Adrenal gland (tissue), 12 donors: Measurements from ENCODE around the gene CXCR6. TPM values are rescaled to one million over a fixed set of nuclear protein-coding genes. Genes with fewer than 3 reads are reported as not detected.

Experiments used
- DNase-seq, 7 donors: peaks; one replicate each; pipeline ENCODE4 v3.0.0-alpha.2; 2019 to 2020
- H3K27ac ChIP-seq, 5 donors: fragments of 200-600 bp; sonication (generic) in 4 of 5; 1 replicate in 3 of 5; 2 replicates in 2 of 5; pipeline versions ENCODE4 v1.5.1 to v1.8.0; 2016 to 2020; ENCODE audit warnings: mild to moderate bottlenecking in 1 of 5
- H3K27me3 ChIP-seq: fragments of 200-600 bp; 2 replicates; pipeline ENCODE4 v1.8.0; 2021
- H3K36me3 ChIP-seq, 2 donors: fragments of 200-600 bp; replicated peaks in 1 of 2; 1 replicate in 1 of 2; 2 replicates in 1 of 2; pipeline versions ENCODE4 v1.5.1 to v1.8.0; 2018 to 2022
- H3K4me1 ChIP-seq, 2 donors: fragments of 200-600 bp; replicated peaks in 1 of 2; 1 replicate in 1 of 2; 2 replicates in 1 of 2; pipeline versions ENCODE4 v1.5.1 to v1.8.0; 2018 to 2021
- H3K4me3 ChIP-seq, 4 donors: fragments of 200-600 bp; sonication (generic) in 3 of 4; one replicate each; pipeline ENCODE4 v1.5.1; 2016 to 2018
- H3K9me3 ChIP-seq, 3 donors: fragments of 200-600 bp; sonication (generic) in 1 of 3; replicated peaks in 1 of 3; 1 replicate in 2 of 3; 2 replicates in 1 of 3; pipeline versions ENCODE4 v1.5.1 to v1.8.0; 2016 to 2021
- POLR2A ChIP-seq, 2 donors: fragments of 450-650 bp; IDR thresholded peaks; one replicate each; pipeline ENCODE4 v1.6.1; 2017; ENCODE audit warnings: antibody characterized with exemption in 2 of 2, mild to moderate bottlenecking in 2 of 2, moderate library complexity in 1 of 2
- WGBS, 4 donors: extraction: QIAGEN DNeasy Blood & Tissue Kit in 2 of 4; methylation state at CpG; one replicate each; pipeline versions ENCODE4 v1.1.5 to v1.1.7; 2013 to 2017; 5-methylcytosine and 5-hydroxymethylcytosine counted together
- intact Hi-C, 2 donors: fragments of 100-400 bp; cut with DNase I; formaldehyde crosslinking; loops; one replicate each; pipeline versions ENCODE4 v1.14.1 to v1.15.0; 2022 to 2023
- polyA plus RNA-seq, 3 donors: library from polyadenylated mRNA; stranded (reverse); fragments of 200-250 nt in 2 of 3; fragments of 350-450 nt in 1 of 3; fragmentation: Illumina TruSeq in 1 of 3; extraction: RNeasy Lipid Tissue Mini Kit (QIAGEN cat#74804) in 1 of 3; gene quantifications; one replicate each; pipeline ENCODE4 v1.2.3, GENCODE V29; 2013 to 2014
- total RNA-seq, 9 donors: library from RNA; depleted of rRNA in 4 of 9; stranded (reverse); fragments of >200 nt in 4 of 9; fragments of 120-200 nt in 1 of 9; fragmentation: NEBNext Ultra II Directional in 1 of 9; extraction: Animal tissue kit (Norgen Biotek cat#: 25700) in 1 of 9; gene quantifications; one replicate each; pipeline versions ENCODE4 v1.1.0 to v1.2.4, GENCODE V29; 2013 to 2023
- TF ChIP-seq, protein P1 (sequence below), 6 experiments: fragments of 450-650 bp in 4 of 6; fragments of 200-600 bp in 2 of 6; sonication (generic) in 1 of 6; IDR thresholded peaks; 1 replicate in 5 of 6; 2 replicates in 1 of 6; pipeline versions ENCODE4 v1.5.1 to v1.8.0; 2016 to 2021; ENCODE audit warnings: antibody characterized with exemption in 6 of 6, mild to moderate bottlenecking in 2 of 6, moderate library complexity in 1 of 6
- donor health status: healthy with polysubstance abuse.
- donor health status: Bipolar disorder and iron deficiency.
- donor health status: DM: yes; HTN: yes; CAD: no.
- donor health status: DM: no; HTN: no; CAD: no.
- donor health status: DM: no; HTN: no; CAD: no.
- donor health status: DM: yes; HTN: yes; CAD: no.

The CXCR6 gene
- total and polyA plus RNA-seq, 12 donors, result 0.28 to 2.9 (median 0.54) TPM; not detected in 1

DNA sequence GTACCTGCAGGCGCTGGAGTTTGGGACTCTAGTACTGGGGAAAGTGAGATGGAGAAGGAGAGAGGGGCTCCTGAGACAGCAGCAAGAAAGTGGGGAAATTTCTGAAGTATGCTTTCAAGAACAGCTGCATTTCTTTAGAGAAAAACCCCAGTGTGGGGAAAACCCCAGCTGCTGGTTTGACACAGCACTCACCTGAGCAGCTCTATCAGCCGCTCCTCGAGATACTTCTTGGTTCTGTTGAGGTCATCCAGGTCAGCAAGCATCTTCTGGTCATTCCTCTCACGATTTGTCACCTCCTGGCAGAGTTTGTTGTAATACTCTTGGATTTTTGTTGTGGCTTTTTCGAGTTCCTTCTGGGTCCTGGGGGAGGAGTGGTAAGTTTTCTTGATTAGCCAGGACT, 18.8 kb downstream of the CXCR6 start:
- WGBS, 4 donors, result 87 to 95% (median 94%) methylated on average over 5 of the region's 5 CpGs
- no peak for DNase-seq

DNA sequence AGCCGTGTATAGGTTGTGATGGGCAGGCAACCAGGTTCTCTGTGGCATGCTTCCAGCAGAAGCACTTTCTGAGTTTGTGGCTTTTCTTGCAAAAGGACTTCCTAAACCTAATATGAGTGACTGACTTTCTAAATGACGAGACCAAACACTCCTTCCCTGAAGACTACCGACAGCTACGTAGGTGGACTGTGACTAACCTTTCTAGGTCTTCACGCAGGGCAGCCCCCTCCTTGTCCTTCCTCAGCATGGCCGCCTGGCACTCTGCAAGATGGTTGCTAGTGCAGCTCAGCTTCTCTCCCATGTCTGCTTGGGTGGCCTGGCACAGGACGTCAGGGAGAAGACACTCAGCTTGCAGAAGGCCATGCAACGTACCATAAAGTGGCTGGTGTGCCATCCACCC, 20.9 kb downstream of the CXCR6 start:
- TF ChIP-seq POLR2A (IDR thresholded peaks at IDR 0.05), result no peak
- TF ChIP-seq, protein P1, sequence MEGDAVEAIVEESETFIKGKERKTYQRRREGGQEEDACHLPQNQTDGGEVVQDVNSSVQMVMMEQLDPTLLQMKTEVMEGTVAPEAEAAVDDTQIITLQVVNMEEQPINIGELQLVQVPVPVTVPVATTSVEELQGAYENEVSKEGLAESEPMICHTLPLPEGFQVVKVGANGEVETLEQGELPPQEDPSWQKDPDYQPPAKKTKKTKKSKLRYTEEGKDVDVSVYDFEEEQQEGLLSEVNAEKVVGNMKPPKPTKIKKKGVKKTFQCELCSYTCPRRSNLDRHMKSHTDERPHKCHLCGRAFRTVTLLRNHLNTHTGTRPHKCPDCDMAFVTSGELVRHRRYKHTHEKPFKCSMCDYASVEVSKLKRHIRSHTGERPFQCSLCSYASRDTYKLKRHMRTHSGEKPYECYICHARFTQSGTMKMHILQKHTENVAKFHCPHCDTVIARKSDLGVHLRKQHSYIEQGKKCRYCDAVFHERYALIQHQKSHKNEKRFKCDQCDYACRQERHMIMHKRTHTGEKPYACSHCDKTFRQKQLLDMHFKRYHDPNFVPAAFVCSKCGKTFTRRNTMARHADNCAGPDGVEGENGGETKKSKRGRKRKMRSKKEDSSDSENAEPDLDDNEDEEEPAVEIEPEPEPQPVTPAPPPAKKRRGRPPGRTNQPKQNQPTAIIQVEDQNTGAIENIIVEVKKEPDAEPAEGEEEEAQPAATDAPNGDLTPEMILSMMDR (IDR thresholded peaks at IDR 0.05), result no peak
- no peaks in the 10 kb centered on the region for H3K9me3 ChIP-seq
- intact Hi-C loops, result no loop called here
- no peak overlapping the region for H3K4me3 ChIP-seq
- no peaks in the 10 kb centered on the region for H3K27me3 ChIP-seq
- no peaks in the 10 kb centered on the region for H3K4me1 ChIP-seq
- WGBS, 4 donors, result 85 to 94% (median 86%) methylated on average over 6 to 8 of the region's 8 CpGs
- no peak for DNase-seq
- H3K27ac ChIP-seq, result no peak overlapping the region
- peaks cover 0 to 98% of the 10 kb centered on the region in 2 donors for H3K36me3 ChIP-seq

More for the DNA sequence above, 18.8 kb downstream of the CXCR6 start:
- TF ChIP-seq, protein P1 (IDR thresholded peaks at IDR 0.05), result no peak
- no peak overlapping the region for H3K27ac ChIP-seq
- H3K9me3 ChIP-seq, result no peaks in the 10 kb centered on the region
- intact Hi-C loops, result no loop called here
- peaks cover 0 to 98% of the 10 kb centered on the region in 2 donors for H3K36me3 ChIP-seq
- H3K4me3 ChIP-seq, result no peak overlapping the region
- H3K4me1 ChIP-seq, result no peaks in the 10 kb centered on the region
- no peaks in the 10 kb centered on the region for H3K27me3 ChIP-seq

DNA sequence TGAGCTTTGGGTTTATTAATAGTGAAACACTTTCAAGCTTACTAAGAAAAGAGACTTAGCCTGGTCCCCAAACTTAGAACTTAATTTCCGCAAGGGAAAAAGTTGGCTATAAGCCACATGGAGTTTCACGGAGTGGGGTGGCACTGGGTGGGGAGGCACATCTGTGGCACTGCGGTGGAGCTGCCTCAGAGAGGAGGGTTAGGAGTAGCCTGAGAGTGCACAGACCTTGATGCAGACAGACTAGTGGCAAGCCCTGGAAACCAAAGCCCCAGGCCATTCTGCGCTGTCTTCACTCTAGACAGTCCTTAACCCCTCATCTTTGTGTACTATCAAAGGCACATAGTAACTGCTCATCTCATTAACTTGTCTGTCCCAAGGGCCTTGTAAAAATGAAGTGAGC, 22.0 kb downstream of the CXCR6 start:
- no peak overlapping the region for H3K27ac ChIP-seq
- no peaks in the 10 kb centered on the region for H3K4me1 ChIP-seq
- no peak for DNase-seq
- H3K9me3 ChIP-seq, result no peaks in the 10 kb centered on the region
- TF ChIP-seq, protein P1 (IDR thresholded peaks at IDR 0.05), result no peak
- TF ChIP-seq POLR2A (IDR thresholded peaks at IDR 0.05), result no peak
- peaks cover 0 to 97% of the 10 kb centered on the region in 2 donors for H3K36me3 ChIP-seq
- H3K4me3 ChIP-seq, result no peak overlapping the region
- intact Hi-C loops, result no loop called here
- WGBS, 4 donors, result 90 to 95% (median 94%) methylated on average over 4 of the region's 4 CpGs
- H3K27me3 ChIP-seq, result no peaks in the 10 kb centered on the region

DNA sequence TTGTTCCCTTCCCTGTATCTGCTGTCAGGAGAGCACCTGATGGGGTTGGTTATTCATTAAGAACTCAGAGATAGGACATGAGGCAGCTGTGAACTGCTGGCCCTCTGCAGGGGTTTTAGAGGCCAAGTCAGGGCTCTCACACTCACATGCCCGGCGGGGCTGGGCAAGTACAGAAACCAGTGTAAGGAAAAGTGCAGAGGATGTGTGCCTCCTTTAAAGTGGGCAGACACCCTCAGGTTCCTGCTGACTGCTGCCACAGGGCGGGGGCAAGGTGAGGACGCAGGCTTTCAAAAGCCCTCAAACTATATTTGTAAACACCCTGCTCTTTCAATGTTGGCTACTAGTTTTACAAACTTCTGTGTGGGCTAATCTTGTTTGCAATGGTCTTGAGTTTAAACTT, 22.4 kb downstream of the CXCR6 start:
- Histone ChIP-seq H3K27me3 (no peaks in the 10 kb centered on the region), H3K4me3 (no peak overlapping the region), H3K4me1 (no peaks in the 10 kb centered on the region), H3K36me3 (peaks cover 0 to 93% of the 10 kb centered on the region in 2 donors), H3K27ac (no peak overlapping the region), H3K9me3 (no peaks in the 10 kb centered on the region)
- WGBS, 4 donors, result 84 to 96% (median 90%) methylated on average over 4 of the region's 4 CpGs
- intact Hi-C loops, result no loop called here
- no peak for DNase-seq
- no peak for TF ChIP-seq POLR2A (IDR thresholded peaks at IDR 0.05)
- TF ChIP-seq, protein P1 (IDR thresholded peaks at IDR 0.05), result no peak
